Naive thymus-derived CD8-positive, alpha-beta T cell (primary cell): ENCODE data around the gene MOB1B. TPM values are rescaled to one million over a fixed set of nuclear protein-coding genes. Genes with fewer than 3 reads are reported as not detected.
"Not testable (repeated sequence)": the region's sequence is repeated elsewhere in the genome, so short reads cannot be mapped to it uniquely, and the experiment has no call there.

Experiments
- ATAC-seq, 2 donors: fragments of 150-1000 bp; cut with Tn5 transposase in 1 of 2; sonication (Bioruptor Pico), chemical (Tn5 transposase) in 1 of 2; 1 replicate in 1 of 2; 2 replicates in 1 of 2; pipeline ENCODE4 v1.10.0; 2021; ENCODE audit warnings: mild to moderate bottlenecking in 2 of 2, moderate library complexity in 2 of 2
- POLR2A ChIA-PET: fragments of 350-600 bp; sonication (Branson Sonifier 250); formaldehyde crosslinking; loops from one replicate; lab custom pipeline; 2021; ENCODE audit warnings: antibody characterized with exemption; lab: Charles Lee
- DNase-seq, 10 donors: peaks; one replicate each; pipeline versions ENCODE4 v3.0.0 to v3.0.0-alpha.2; 2020 to 2022
- H3K27ac Mint-ChIP-seq, 10 donors: one replicate each; pipeline ENCODE4 v1.8.0; 2020 to 2022; ENCODE audit warnings: mild to moderate bottlenecking in 10 of 10, mixed read lengths in 10 of 10, moderate library complexity in 4 of 10, inconsistent platforms in 1 of 10
- H3K27me3 Mint-ChIP-seq, 5 donors: one replicate each; pipeline ENCODE4 v1.8.0; 2021 to 2022; ENCODE audit warnings: mixed read lengths in 5 of 5
- H3K36me3 Mint-ChIP-seq, 3 donors: one replicate each; pipeline ENCODE4 v1.8.0; 2020 to 2022; ENCODE audit warnings: mixed read lengths in 3 of 3, mild to moderate bottlenecking in 2 of 3, inconsistent platforms in 1 of 3
- H3K4me1 Mint-ChIP-seq, 4 donors: one replicate each; pipeline ENCODE4 v1.8.0; 2021 to 2022; ENCODE audit warnings: mixed read lengths in 4 of 4
- H3K4me3 Mint-ChIP-seq, 10 donors: one replicate each; pipeline ENCODE4 v1.8.0; 2020 to 2022; ENCODE audit warnings: mild to moderate bottlenecking in 10 of 10, mixed read lengths in 10 of 10, moderate library complexity in 6 of 10, inconsistent platforms in 1 of 10
- H3K9me3 Mint-ChIP-seq, 9 donors: one replicate each; pipeline ENCODE4 v1.8.0; 2020 to 2022; ENCODE audit warnings: mixed read lengths in 9 of 9, mild to moderate bottlenecking in 3 of 9, inconsistent platforms in 1 of 9, moderate library complexity in 1 of 9
- polyA plus RNA-seq, 3 donors: library from polyadenylated mRNA; unstranded; fragments of 300-500 nt; fragmentation: Illumina TruSeq; gene quantifications; one replicate each; pipeline ENCODE4 v1.2.3, GENCODE V29; 2021
- total RNA-seq, 8 experiments: library from RNA in 2 of 8; stranded (reverse) in 2 of 8; gene quantifications; one replicate each; pipeline ENCODE4 v1.2.3 and lab custom pipeline; 2021 to 2026

MOB1B gene
- total and polyA plus RNA-seq, 5 experiments from 2014 or later = 1.6 to 16.0 (median 2.0) TPM

DNA sequence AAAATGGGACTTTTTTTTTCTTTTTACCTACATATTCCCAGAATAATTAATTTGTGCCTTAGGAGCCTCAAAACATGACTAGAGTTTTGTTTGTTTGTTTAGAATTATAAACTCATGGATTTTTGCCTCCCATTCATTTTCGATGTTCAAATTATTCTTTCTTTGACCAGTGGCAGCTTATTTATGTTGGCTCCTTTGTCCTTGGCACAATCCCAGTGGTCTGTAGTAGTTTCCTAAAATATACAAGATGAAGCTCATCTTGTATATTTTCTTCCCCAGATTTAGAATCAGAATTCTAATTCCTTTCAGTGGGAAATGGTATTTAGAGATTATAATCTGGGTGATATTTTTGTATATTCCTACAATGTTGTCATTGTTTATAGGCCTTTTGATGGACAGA lies 118.4 kb downstream of the MOB1B start:
- no peak for ATAC-seq
- Mint-ChIP-seq H3K36me3 (peaks cover 2 to 37% (median 6%) of the 10 kb centered on the region in 3 donors), H3K9me3 (peaks cover 0 to 3% (median 0%) of the 10 kb centered on the region in 9 donors), H3K4me1 (peaks cover 2 to 33% (median 23%) of the 10 kb centered on the region in 4 donors), H3K27me3 (no peaks in the 10 kb centered on the region), H3K27ac (peak overlapping the region in 4 of 10 donors; percentile 11 to 51 (median 29)), H3K4me3 (no peak overlapping the region)
- no peak for DNase-seq
- POLR2A ChIA-PET = no interaction called here

DNA sequence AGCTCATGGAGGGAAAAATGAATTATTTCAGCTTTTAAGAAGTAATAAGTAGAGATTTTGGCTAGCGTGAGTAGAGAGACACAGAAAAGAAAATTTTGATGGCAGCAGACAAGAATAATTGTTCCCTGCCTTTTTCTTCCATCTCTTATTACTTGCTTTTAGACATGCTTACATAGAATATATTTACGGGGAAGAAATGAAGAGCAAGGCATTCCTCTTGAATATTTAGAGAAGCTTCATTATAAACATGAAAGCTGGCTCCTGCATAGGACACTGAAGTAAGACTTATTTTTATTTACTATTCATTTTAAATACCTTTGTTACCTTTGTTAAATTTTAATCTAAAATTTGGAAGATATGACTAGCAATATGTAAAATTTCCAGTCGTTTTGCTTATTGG lies 123.5 kb downstream of the MOB1B start:
- peak overlapping the region in 5 of 10 donors; percentile 2 to 51 (median 32) for H3K27ac Mint-ChIP-seq
- ATAC-seq = no peak
- POLR2A ChIA-PET = interaction anchor here (1.2 kb wide), 1 partner anchor 32 kb away, joined by 3 read pairs; the partner anchor contains the start of gene DCK
- peaks cover 2 to 22% (median 14%) of the 10 kb centered on the region in 4 donors for H3K4me1 Mint-ChIP-seq
- no peaks in the 10 kb centered on the region for H3K27me3 Mint-ChIP-seq
- H3K4me3 Mint-ChIP-seq = no peak overlapping the region
- H3K9me3 Mint-ChIP-seq = no peaks in the 10 kb centered on the region
- H3K36me3 Mint-ChIP-seq = peaks cover 12 to 78% (median 13%) of the 10 kb centered on the region in 3 donors
- DNase-seq = no peak

- Mint-ChIP-seq H3K4me3 (no peak overlapping the region), H3K36me3 (peaks cover 12 to 82% (median 13%) of the 10 kb centered on the region in 3 donors), H3K27me3 (no peaks in the 10 kb centered on the region), H3K9me3 (no peaks in the 10 kb centered on the region), H3K27ac (peak overlapping the region in 4 of 10 donors; percentile 20 to 55 (median 32)), H3K4me1 (peaks cover 2 to 22% (median 13%) of the 10 kb centered on the region in 4 donors)
- no peak for ATAC-seq
- POLR2A ChIA-PET = interaction anchor here (1.2 kb wide), 1 partner anchor 33 kb away, joined by 3 read pairs; the partner anchor contains the start of gene DCK
- no peak for DNase-seq
Observed at GRCh38 chr4:71026086-71026485, 123.9 kb downstream of the MOB1B start.

DNA sequence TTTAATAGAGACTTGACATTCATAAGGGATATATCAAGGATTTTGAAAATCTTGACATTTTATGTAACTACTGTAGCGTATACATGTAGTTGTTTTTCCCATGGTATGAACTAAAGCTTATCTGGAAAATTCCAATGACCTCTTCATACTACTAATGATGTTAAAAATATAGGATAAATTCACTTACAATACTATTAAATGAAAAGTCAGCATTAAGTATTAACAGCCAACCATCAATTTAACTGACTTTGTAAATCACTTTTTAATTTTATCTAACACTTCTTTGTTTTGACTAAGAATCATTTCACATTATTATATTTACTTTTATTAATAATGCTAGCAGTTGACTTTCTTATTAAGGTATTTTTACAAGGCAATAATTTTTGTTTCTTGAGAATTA lies 125.4 kb downstream of the MOB1B start:
- POLR2A ChIA-PET = no interaction called here
- H3K36me3 Mint-ChIP-seq = peaks cover 12 to 74% (median 17%) of the 10 kb centered on the region in 3 donors
- no peaks in the 10 kb centered on the region for H3K27me3 Mint-ChIP-seq
- peak overlapping the region in 1 of 10 donors; percentile 80 for H3K27ac Mint-ChIP-seq
- ATAC-seq = no peak
- H3K4me3 Mint-ChIP-seq = no peak overlapping the region
- H3K4me1 Mint-ChIP-seq = peaks cover 2 to 22% (median 9%) of the 10 kb centered on the region in 4 donors
- DNase-seq = no peak
- H3K9me3 Mint-ChIP-seq = no peaks in the 10 kb centered on the region

DNA sequence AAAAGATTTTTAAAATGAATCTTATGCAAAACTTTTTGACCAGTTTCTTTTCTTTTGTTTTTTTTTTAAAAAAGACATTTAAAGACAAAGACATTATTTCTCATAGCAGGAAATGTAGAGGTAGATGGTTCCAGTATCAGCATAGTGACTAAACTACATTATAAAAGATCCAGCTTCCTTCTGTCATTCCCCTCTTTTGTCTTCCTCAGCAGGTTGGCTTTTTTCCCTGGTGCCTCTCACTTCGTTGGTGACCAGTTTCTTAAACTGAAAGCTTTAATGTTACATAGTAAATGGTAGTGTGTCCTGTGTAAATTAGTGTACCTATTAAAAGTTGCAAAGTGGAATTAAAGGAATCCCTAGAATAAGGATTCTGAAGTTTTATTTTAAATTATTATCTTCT lies 127.3 kb downstream of the MOB1B start:
- H3K27me3 Mint-ChIP-seq = no peaks in the 10 kb centered on the region
- H3K4me1 Mint-ChIP-seq = peaks cover 0 to 8% (median 3%) of the 10 kb centered on the region in 4 donors
- no peaks in the 10 kb centered on the region for H3K9me3 Mint-ChIP-seq
- H3K36me3 Mint-ChIP-seq = peaks cover 8 to 56% (median 23%) of the 10 kb centered on the region in 3 donors
- POLR2A ChIA-PET = no interaction called here
- H3K27ac Mint-ChIP-seq = peak overlapping the region in 2 of 10 donors; percentile 45 to 66
- DNase-seq = no peak
- H3K4me3 Mint-ChIP-seq = no peak overlapping the region
- no peak for ATAC-seq

DNA sequence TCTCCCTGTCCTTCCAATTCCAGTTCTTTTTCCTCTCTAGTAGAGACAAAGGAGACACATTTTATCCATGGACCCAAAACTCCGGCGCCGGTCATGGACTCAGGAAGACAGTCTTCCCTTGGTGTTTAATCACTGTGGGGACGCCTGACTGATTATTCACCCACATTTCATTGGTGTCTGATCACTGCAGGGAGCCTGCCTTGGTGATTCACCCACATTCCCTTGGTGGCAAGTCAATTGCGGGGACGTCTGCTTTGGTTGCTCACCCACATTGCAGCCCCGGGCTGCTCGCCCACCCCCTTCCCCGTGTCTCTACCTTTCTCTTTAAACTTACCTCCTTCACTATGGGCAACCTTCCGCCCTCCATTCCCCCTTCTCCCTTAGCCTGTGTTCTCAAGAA lies 129.9 kb downstream of the MOB1B start:
- not testable (repeated sequence) for ATAC-seq

More for the DNA sequence above, 129.9 kb downstream of the MOB1B start:
- H3K4me3 Mint-ChIP-seq, H3K4me1 Mint-ChIP-seq, DNase-seq, H3K9me3 Mint-ChIP-seq, POLR2A ChIA-PET, H3K27me3 Mint-ChIP-seq: not testable (repeated sequence)
- Mint-ChIP-seq H3K36me3 (peaks cover 8 to 40% (median 12%) of the 10 kb centered on the region in 3 donors), H3K27ac (peak overlapping the region in 2 of 10 donors; percentile 45 to 79)

Other genes with a start within 250 kb of the MOB1B start
- 1 to 10 TPM; 4.7 to 6.9 TPM for gene JCHAIN, start 235.9 kb upstream of the MOB1B start, total RNA-seq
- gene JCHAIN, start 235.9 kb upstream of the MOB1B start, polyA plus RNA-seq = 1 to 10 TPM in 2 of 3 donors, under 1 TPM in 1; 0.17 to 3.1 (median 2.7) TPM
- 10 to 100 TPM; 44.5 to 44.7 TPM for gene UTP3, start 213.8 kb upstream of the MOB1B start, total RNA-seq
- gene UTP3, start 213.8 kb upstream of the MOB1B start, polyA plus RNA-seq = 10 to 100 TPM in 2 of 3 donors, 1 to 10 TPM in 1; 9.7 to 20.3 (median 13.9) TPM
- gene RUFY3, start 180.4 kb upstream of the MOB1B start, total RNA-seq = 10 to 100 TPM; 41.9 to 42.9 TPM
- gene RUFY3, start 180.4 kb upstream of the MOB1B start, polyA plus RNA-seq = 1 to 10 TPM; 8.4 to 9.3 (median 8.6) TPM
- gene GRSF1, start 62.5 kb upstream of the MOB1B start, total RNA-seq = 10 to 100 TPM; 57.5 to 59.5 TPM
- 10 to 100 TPM; 71.8 to 96.6 (median 84.4) TPM for gene GRSF1, start 62.5 kb upstream of the MOB1B start, polyA plus RNA-seq
- gene DCK, start 91.3 kb downstream of the MOB1B start, total RNA-seq = 10 to 100 TPM; 61.9 to 65.4 TPM
- 100 to 1,000 TPM in 1 of 3 donors, 10 to 100 TPM in 2; 83.8 to 100 (median 93.1) TPM for gene DCK, start 91.3 kb downstream of the MOB1B start, polyA plus RNA-seq